GM18873 (cell line): ENCODE measurements around the gene GPR82.
"Not testable (repeated sequence)": the region's sequence is repeated elsewhere in the genome, so short reads cannot be mapped to it uniquely, and the experiment has no call there.

ENCODE experiments used
- ATAC-seq: cut with Tn5 transposase; IDR thresholded peaks from one replicate; pipeline ENCODE4 v1.9.1; 2021; ENCODE audit warnings: mild to moderate bottlenecking, moderate library complexity, moderate number of reproducible peaks; ENCODE audit not compliant: unreplicated experiment, low FRiP score

GPR82 gene, protein sequence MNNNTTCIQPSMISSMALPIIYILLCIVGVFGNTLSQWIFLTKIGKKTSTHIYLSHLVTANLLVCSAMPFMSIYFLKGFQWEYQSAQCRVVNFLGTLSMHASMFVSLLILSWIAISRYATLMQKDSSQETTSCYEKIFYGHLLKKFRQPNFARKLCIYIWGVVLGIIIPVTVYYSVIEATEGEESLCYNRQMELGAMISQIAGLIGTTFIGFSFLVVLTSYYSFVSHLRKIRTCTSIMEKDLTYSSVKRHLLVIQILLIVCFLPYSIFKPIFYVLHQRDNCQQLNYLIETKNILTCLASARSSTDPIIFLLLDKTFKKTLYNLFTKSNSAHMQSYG

DNA sequence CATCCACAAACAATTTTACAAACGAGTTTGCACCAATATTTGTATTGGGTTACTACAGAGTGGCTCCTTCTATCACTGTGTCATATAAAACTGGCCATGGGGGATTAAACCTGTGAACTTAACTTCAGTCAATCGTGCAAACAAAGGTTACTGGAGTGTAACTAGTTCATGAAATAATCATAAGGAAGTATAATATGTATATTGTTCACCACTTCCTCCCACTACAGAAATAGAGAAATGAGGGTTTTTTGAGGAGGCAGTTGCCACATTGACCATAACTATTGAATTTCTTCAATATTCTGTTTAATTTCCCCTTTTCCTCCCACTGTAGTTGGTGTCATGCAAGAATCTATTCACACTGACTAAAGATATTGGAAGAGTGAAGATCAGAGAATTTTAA lies at the start of gene GPR82:
TSS of gene GPR82 (plus strand) at position 356 of the 400 bp plus-strand sequence. CDS start 2,846 bp downstream, outside the sequence.
- no peak for ATAC-seq

DNA sequence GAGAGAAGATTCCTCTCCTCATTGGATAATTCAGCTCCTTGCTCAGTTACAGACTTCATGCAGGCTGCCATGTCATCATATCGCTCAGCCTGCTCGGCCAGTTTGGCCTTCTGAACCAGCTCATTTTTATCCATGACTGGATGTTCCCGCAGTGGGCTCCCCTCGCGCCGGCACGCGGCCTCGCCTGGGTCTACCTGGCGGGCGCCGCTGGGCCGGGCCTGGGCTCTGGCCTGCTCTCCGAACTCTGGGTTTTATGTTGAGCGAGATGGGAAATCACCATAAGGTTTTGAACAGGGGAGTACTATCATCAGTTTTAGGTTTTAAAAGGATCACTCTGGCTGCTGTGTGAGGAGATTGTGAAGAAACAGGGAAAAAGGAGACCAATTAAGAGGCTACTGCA lies 47.6 kb upstream of the GPR82 start:
- not testable (repeated sequence) for ATAC-seq

DNA sequence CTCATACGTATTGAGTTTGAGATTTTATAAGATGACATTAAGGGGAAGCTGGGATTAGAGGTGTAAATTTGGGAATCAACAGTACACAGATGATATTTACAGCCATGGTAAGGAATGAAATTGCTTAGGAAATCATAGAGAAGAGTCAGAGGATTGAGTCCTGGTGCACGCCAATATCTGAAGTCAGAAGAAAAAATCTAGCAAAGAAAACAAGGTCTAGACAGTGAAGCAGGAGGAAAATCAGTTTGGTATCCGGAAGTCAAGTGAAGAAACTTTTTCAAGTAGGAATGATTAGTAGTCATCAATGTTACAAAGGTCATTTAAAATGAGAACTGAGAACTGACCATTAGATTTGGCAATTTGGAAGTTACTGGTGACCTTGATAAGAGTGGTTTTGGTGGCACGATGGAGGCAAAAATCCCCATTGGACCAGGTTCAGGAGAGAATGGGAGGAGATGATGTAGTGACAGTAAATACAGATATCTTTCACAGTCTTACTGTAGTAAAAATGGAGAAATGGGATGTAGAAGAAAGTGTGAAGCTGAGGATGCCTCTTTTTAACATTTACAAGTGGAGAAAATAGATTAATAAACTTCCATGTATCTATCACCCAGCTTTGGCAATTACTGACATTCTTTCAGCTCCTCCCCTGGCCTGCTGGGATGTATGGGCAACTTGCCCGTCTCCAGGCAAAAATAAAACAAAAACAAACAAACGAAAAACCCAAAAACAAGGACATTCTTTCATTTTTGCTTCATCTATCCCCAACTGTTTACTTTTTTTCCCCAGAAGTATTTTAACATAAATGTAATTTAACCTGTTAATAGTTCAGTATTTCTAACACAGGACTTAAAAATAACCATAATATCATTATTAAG lies 46.6 kb upstream of the GPR82 start:
- no peak for ATAC-seq

DNA sequence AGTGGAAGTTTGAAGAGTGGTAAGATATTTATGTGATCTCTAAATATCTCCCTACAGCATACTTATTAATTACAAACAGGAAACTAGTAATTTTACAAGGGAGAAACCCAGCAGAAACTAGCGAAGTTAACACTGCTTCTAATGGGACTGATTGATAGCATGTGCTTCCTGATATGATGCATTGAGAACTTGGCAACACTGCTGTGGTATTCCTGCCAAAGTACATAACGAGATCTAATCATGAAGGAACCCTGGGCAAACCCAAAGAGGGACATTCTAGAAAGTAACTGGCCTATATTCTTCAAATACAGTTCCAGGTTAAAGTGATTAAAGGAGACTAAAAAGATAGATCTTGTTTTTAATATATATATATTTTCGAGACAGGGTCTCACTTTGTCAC lies 39.8 kb upstream of the GPR82 start:
- ATAC-seq = no peak

DNA sequence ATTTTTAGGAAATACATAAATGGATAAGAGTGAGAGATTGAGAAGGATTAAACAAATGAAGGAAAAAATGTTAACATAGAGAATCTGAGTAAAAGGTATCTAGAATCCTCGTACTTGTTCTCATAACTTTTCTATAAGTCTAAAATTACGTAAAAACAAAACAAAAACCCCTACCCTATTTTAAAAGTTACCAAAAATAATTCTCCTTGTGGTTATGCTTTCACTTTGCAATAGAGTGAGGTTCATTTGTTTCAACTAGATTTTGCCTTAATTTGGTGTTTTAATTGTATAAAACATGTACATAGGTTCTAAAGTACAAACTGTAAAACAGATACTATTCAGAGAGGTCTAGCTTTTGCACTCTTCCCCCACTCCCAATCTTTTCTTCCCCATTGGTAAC lies 39.0 kb upstream of the GPR82 start:
- no peak for ATAC-seq

DNA sequence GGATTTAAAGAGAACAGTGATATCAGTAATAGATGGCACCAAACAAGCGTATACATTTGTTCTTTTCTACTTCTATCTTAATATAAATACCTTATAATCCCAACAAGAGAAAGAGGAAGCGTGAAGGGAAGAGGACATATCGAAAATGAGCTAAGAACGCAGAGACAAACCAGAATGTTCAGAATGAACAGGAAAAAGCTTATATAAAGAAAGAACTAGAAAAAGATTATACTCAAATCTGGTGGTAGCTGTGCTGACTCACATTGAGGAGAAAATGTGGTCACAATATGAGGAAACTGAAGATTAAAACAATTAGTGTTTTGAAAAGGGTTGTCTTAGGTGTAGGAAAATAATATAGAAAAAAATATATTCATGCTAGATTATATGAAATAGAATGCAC lies 37.2 kb upstream of the GPR82 start:
- no peak for ATAC-seq

DNA sequence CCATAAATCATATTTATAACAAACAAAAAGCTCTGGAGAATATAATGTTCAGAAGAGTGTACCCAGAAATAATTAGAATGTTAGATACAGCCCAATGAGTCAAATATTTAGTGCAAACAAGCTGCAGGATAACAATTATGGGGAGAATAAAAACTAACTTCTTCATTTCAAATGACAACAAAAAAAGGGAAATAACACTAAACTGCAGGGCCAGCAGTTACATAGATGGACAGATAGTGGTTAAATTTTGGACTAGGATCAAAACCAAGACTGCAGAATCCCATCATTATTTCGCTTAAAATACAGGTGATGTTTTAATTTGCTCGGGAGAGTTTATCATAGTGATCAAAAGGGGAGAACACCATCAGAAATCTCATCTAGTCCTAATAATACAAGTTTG lies 35.8 kb upstream of the GPR82 start:
- ATAC-seq = no peak

DNA sequence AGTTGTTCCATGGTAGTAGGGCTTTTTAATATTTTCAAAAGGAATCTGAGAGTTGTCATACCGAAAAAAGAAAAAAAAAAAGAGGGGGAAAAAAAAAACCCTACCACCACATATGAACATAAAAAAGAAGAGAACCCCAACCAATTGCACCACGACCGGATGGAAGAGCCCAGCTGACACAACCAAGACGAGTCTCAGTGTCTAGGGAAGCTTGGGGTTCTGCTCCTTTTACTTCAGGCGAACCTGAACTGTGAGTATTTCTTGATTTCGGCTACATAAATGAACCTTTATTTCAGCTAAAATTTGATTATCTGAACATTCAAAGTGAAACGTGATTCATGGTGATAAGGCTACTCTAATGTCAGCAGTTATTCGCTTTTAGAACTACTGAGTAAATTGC lies 35.1 kb upstream of the GPR82 start, which contains the start of gene GPR34:
TSS of gene GPR34 (plus strand) at position 139 of the 400 bp plus-strand sequence. CDS start 6,661 bp downstream, outside the sequence.
- ATAC-seq = no peak

DNA sequence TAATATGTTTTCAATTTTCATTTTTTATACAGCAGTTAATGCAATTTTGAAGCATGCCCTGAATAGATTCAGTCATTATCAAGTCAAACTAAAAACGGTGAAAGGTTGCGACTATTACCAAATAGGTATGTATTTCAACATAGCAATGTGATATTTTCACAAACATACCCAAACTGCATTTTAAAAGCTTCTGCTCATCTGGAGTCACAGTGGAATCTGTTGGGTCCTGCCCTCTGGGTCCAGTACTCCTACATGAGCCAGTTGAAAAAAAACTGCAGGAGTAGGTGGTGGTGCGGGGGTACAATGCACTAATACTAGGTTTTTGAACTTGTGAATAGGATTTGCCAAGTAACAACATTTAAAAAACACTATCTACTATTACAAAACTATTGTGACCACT lies 34.3 kb upstream of the GPR82 start:
- no peak for ATAC-seq

DNA sequence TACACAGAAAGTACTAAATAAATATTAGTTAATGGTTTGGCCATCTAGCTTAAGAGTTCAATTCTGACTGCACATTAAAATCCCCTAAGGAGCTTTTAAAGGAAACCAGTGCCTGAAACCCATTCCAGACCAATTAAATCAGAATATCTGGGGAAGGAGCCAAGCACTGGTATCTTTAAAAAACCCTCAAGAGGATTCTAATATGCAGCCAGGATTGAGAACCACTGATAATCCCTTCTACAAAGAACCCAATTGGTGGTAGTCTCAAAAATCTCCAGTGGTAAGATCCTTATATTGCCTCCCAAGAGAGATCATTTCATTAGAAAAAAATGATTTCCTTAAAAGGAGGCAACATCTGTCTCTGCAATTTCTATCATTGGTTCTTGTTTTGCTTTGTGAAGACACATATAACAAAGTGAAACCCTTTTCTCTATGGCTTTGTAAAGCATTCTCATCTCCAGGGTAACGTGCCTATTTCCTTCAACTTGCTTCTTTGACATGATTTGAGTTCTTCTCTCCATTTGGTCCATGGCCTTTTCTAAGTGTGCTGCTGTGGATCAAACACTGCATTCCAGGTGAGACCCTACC lies 31.7 kb upstream of the GPR82 start:
- ATAC-seq = no peak

DNA sequence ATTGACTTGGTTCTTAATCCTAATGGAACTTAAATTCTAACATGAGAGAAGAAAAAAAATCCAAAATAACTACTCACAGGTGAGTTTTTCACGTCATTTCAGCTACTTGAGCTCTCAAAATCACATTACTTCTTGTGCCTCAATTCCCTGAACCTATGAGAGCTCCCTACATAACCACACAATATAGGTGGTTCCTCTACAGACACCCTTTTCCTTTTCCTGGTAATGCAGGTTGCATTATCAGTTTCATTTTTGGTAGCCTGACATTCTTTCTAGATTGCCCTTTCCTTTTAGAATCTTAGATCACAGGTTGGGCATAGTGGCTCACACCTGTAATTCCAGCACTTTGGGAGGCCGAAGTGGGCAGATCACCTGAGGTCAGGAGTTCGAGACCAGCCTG lies 31.0 kb upstream of the GPR82 start:
- no peak for ATAC-seq

DNA sequence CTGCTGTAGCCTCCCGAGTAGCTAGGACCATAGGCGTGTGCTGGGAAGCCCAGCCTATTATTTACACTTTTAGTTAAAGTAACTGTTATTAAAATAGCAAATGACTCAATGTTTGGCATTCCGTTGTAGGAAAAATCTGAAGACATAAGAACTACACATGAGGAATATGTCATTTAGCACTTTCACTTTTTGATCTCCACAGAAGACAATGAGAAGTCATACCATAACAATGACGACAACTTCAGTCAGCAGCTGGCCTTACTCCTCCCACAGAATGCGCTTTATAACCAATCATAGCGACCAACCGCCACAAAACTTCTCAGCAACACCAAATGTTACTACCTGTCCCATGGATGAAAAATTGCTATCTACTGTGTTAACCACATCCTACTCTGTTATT lies 28.6 kb upstream of the GPR82 start:
- ATAC-seq = no peak

DNA sequence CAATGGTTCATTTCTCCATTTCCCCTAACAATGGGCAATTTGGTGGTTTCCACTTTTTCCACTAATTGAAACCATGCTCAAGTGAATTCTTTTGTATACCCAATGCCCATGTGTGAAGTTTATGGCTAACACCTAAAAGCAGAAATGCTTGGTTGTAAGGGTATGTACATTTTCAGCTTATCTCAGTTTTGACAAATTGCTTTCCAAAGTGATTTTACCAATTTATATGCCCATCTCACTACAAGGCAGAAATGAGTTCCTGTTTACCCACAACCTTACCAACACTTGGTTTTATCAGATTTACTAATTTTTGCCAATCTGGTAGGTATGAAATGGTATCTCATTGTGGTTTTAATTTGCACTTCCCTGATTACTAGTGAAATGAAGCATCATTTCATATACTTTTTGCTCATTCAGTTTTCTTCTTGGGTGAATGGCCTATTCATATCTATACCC lies 20.4 kb upstream of the GPR82 start:
- ATAC-seq = no peak

DNA sequence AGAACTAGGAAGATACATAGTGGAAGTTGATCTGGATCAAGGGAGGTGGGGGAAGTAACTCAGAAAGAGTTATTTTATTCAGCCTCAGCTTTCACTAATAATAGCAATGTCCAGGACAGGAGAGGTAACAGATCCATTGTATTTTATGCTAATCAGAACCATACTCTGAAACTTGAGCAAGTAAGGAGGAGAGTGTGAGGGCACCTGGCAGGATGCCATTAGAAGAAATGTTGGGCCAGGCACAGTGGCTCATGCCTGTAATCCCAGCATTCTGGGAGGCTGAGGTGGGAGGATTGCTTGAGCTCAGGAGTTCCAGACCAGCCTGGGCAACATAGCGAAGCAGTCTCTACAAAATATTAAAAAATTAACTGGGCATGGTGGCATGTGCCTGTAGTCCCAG lies 18.9 kb upstream of the GPR82 start:
- no peak for ATAC-seq

DNA sequence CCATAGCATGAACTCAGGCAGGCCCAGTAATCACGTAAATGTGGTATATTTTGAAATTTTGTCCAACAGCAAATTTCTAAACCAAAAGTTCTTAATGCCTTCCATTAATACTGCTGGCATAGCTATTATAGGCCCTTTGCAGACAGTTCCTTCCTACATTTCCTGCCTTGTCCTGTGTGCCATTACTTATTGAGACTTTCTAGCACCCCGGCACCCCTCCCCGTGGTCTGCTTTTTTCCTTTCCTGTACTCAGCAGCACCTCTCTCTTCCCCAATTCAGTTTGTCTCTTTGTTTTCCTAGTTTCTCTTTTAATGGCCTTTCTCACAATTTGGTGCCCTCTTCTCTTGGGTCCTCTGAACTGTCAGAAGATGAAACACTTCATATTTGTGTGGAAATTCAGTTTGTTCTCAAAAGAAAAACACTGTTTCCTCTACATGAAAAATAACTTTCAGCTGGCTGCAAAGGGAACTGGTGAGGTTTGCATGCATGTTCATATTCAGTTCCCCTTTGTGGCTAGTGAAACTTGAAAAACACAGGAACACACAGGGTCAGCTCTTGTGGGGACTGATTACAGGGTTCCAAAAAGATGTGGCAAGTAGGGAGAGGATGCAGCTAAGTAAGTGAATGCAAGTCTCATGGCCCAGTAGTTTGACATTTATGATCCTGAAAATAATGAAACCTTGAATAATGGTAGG lies 18.2 kb upstream of the GPR82 start:
- ATAC-seq = no peak

DNA sequence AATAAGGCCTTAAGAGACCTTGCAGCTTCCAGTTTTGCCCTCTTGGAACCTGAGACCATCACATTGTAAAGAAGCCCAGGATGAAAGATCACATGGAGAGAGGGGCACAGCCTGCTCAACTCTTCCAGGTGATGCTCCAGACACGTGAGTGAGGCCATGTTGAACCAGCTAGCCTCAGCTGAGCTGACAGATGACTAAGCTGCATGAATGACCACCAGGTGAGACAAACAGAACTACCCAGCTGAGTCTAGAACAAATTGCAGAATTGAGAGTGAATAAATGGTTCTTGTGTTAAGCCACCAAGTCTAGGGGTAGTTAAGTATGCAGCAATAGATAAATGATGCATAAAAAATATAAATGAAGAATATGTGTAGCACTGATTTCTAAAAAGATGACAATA lies 16.8 kb upstream of the GPR82 start:
- no peak for ATAC-seq

DNA sequence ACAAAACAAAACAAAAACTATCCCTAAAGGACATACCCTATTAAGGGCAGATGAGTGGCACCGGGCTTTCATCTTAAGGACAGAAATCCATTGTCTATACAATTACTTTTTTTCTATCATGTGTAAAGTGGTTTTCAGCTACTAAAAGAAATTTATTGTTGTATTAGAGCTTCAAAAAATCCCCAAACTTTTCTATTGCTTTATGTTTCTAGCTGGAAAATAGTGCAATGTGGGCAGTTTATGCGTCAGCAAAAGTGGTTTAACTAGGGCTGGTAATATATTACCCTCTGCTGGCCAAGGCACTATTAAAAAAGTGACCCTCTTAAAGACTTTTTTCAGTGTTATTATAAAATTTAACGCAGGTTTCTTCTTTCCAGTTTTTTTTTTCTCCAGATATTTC lies 15.5 kb upstream of the GPR82 start:
- no peak for ATAC-seq

DNA sequence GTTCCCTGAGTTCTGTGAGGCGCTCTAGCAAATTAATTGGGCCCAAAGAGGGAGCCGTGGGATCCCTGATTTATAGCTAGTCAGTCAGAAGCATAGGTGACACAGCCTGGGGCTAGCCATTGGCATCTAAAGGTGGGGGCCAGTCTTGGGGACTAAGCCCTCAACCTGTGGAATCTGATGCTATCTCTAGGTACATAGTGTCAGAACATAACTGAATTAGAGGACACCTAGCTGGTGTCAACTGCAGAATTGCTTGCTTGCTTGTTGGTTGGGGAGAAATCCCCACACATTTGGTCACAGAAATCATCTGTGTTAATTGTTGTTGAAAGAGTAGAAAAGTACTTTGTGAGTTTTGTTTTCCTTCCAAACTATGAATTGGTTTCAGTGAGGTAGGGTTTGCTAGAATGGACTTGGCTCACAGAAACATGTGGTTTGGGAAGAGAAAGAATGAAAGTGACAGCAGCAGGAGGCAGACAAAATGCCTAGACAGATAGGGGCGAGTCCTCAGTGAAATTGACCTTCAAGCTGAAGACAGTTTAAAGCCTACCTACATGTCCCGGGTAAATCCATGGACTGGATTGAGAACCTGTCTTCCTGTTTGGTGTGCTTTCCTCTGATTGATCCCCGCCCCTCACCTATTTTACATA lies 12.8 kb upstream of the GPR82 start:
- ATAC-seq = no peak

DNA sequence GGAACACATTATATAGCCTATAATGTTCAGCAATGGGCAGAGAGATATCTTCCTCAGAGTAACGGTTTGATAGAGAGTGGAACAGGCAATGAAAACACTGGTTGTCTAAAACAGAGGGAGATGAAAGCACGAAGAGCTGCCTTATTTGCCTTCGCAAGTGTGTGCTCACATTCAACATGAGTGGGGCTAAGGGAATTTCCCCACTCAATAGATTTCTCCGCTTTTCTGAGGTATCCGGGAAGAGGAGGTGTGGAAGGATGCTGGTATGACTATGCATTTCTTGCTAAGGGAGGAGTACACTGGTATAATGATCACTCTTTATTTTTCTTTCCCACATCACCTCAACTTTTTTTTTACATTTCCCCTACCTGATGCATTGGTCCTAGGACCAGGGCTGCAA lies 7.8 kb upstream of the GPR82 start:
- no peak for ATAC-seq
